Neutrophil (primary cell): ENCODE measurements around the gene TMEM238.
"Not testable (repeated sequence)": the region's sequence is repeated elsewhere in the genome, so short reads cannot be mapped to it uniquely, and the experiment has no call there.

Experiments used
- H3K27ac ChIP-seq: fragments of 200-600 bp; sonication (generic); 2 replicates; pipeline ENCODE4 v1.5.1; 2016; ENCODE audit warnings: mild to moderate bottlenecking, moderate library complexity
- H3K27me3 ChIP-seq: fragments of 200-600 bp; sonication (generic); 2 replicates; pipeline ENCODE4 v1.6.0; 2016; ENCODE audit warnings: mild to moderate bottlenecking
- H3K36me3 ChIP-seq: fragments of 200-600 bp; sonication (generic); 2 replicates; pipeline ENCODE4 v1.5.1; 2017
- H3K4me1 ChIP-seq, 2 experiments: fragments of 200-600 bp in 1 of 2; sonication (generic) in 1 of 2; 1 replicate in 1 of 2; 2 replicates in 1 of 2; pipeline versions ENCODE4 v1.5.1 to v1.6.1; 2013 to 2016; ENCODE audit warnings: low read depth in 1 of 2, low read length in 1 of 2, mild to moderate bottlenecking in 1 of 2, moderate library complexity in 1 of 2; ENCODE audit not compliant: control insufficient read depth in 1 of 2, insufficient read depth in 1 of 2
- H3K4me3 ChIP-seq, 2 experiments: fragments of 200-600 bp in 1 of 2; sonication (generic) in 1 of 2; 1 replicate in 1 of 2; 2 replicates in 1 of 2; pipeline ENCODE4 v1.5.1; 2013 to 2016; ENCODE audit warnings: low read depth in 1 of 2, low read length in 1 of 2, mild to moderate bottlenecking in 1 of 2, moderate library complexity in 1 of 2
- H3K9me3 ChIP-seq: fragments of 200-600 bp; sonication (generic); 2 replicates; pipeline ENCODE4 v1.5.1; 2016
- TF ChIP-seq, protein P1 (sequence below): fragments of 200-600 bp; sonication (generic); IDR thresholded peaks from 2 replicates; pipeline ENCODE4 v1.5.1; 2016; ENCODE audit warnings: antibody characterized with exemption

The TMEM238 gene

DNA sequence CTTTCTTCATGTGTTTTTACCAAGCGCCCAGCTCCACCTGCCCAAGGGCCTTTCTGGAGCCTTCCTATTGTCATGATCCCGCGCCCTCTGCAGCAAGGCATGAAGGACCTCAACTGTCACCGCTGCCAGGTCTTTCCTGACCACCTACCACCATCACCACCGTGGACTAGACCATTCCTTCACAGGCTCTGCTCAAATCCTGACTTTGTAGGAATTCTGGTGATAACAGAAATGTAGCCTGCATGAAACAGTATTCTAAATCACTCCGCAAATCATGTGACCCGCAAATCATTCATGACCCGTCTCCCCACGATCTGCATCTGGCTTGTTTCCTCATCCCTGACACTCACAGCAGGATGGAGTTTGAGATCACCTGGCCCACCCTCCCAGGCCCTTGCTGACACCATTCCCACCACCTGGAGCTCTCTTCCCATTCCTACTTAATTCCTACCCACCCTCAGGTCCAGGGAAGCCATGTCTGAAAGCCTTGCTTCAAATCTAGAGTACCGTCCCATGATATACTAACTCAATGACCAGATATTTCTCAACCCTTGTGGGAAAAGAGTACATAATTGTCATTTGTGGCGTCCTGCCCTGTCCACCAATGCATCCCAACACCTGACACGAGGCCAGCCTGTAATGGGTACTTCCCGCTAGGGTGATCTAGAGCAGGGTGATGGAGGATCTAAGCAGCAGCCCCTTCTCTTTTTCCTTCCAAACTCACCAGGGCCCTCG is 22.2 kb upstream of the TMEM238 start:
- no peaks in the 10 kb centered on the region for H3K9me3 ChIP-seq
- no peaks in the 10 kb centered on the region for H3K27me3 ChIP-seq
- peak overlapping the region; percentile 100 for H3K27ac ChIP-seq
- TF ChIP-seq, protein P1, sequence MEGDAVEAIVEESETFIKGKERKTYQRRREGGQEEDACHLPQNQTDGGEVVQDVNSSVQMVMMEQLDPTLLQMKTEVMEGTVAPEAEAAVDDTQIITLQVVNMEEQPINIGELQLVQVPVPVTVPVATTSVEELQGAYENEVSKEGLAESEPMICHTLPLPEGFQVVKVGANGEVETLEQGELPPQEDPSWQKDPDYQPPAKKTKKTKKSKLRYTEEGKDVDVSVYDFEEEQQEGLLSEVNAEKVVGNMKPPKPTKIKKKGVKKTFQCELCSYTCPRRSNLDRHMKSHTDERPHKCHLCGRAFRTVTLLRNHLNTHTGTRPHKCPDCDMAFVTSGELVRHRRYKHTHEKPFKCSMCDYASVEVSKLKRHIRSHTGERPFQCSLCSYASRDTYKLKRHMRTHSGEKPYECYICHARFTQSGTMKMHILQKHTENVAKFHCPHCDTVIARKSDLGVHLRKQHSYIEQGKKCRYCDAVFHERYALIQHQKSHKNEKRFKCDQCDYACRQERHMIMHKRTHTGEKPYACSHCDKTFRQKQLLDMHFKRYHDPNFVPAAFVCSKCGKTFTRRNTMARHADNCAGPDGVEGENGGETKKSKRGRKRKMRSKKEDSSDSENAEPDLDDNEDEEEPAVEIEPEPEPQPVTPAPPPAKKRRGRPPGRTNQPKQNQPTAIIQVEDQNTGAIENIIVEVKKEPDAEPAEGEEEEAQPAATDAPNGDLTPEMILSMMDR = no peak
- peaks cover 25 to 26% of the 10 kb centered on the region in 2 experiments for H3K4me1 ChIP-seq
- peak overlapping the region; percentile 76 to 89 for H3K4me3 ChIP-seq
- peaks cover 29% of the 10 kb centered on the region for H3K36me3 ChIP-seq

DNA sequence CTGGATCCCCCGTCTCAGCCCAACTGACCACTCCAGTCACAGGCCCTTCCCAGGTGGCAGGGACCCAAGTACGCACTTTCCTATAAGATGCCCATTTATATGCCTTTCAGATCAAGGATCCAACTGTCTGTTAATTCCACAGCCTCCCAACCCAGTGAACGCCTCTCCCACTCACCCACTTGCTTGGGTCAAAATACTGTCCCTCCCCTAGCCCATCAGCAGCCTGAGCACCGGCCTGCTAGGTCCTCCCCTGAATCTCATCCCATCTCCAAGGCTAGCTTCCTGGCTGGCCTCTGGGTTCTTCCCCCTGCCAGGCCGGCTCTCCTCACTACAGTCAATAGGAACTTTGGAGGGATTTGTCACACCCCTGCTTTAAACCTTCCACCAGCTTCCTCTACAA is 21.5 kb upstream of the TMEM238 start:
- TF ChIP-seq, protein P1 = no peak
- peak overlapping the region; percentile 100 for H3K27ac ChIP-seq
- peaks cover 33% of the 10 kb centered on the region for H3K36me3 ChIP-seq
- H3K9me3 ChIP-seq = no peaks in the 10 kb centered on the region
- H3K4me1 ChIP-seq = peaks cover 25 to 26% of the 10 kb centered on the region in 2 experiments
- H3K27me3 ChIP-seq = no peaks in the 10 kb centered on the region
- H3K4me3 ChIP-seq = no peak overlapping the region

DNA sequence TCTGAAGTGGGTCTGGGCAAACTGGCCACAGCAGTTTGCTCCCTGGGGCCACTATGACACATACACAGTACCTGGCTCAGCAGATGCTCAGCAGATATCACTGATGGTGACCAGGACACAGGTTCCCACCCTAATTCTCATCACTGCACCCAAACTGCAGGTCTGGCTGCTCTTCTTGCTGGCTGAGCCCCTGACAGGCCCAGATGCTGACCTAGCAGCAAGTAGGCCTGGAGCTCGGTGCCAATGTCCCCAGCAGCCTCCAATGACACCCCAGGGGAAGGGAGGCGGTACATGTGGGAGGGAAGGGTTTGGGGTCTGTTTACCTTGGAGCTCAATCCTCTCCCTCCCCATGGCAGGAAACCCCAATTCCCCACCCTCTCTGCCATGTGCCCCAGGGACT is 18.4 kb upstream of the TMEM238 start:
- no peak overlapping the region for H3K4me3 ChIP-seq
- H3K4me1 ChIP-seq = peaks cover 41 to 44% of the 10 kb centered on the region in 2 experiments
- TF ChIP-seq, protein P1 = no peak
- H3K9me3 ChIP-seq = no peaks in the 10 kb centered on the region
- H3K27ac ChIP-seq = no peak overlapping the region
- no peaks in the 10 kb centered on the region for H3K27me3 ChIP-seq
- peaks cover 38% of the 10 kb centered on the region for H3K36me3 ChIP-seq

DNA sequence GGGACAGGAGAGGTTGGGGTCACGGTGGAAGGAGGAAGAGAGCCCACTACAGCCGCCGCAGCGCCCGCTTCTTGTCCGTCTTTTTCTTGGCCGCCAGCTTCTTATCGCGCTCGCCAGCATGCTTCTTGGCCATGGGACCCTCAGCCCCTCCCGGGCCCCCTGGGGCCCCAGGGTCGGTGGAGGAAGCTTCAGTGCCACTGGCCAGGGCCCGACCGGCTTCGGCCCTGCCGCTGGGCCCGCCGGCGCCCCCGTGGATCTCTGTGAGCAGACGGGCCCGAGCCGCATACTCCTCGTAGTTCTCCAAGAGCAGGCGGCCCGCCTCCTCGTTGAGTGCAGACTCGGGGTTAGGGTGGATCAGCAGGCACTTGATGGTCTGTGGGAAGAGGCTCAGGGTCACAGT is 17.3 kb upstream of the TMEM238 start:
- Histone ChIP-seq H3K4me1 (peaks cover 32 to 34% of the 10 kb centered on the region in 2 experiments), H3K36me3 (peaks cover 38% of the 10 kb centered on the region)
- not testable (repeated sequence) for H3K4me3 ChIP-seq, H3K27me3 ChIP-seq, H3K9me3 ChIP-seq, H3K27ac ChIP-seq

DNA sequence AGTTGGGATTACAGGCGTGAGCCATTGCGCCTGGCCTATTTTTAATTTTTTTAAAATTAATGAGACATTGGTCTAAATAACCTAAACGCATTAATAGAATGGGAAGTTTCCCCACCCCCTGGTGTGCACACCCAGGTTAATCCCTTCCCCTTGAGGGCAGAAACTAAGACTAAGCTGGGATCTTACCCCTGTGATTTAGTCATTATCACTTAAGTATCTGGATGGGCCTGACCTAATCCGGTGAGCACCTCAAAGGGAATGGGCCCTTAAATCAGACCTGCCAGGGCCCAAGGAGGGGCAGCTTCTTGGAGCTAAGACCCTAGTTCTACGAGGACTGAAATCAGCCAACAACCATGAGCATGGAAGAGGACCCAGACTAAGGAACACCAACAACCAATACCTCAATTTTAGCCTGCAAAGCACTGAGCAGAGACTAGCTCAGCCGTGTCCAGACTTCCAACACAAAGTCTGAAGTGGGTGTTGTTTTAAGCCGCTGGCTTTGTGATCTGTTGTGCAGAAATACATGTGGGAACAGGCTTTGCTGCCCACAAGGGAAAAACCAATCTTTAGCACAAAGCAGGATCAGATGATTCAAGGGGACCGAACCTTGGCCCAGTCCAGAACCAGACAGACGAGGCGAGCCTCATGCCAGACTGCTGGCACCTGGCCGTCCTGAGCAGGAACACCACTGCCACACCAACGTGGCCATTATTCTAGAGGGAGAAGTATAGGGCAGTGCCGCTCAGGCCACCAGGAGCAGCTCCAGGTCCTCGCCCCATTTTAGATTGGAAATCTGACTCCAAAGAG is 16.4 kb upstream of the TMEM238 start:
- H3K36me3 ChIP-seq = peaks cover 38% of the 10 kb centered on the region

More for the DNA sequence above, 16.4 kb upstream of the TMEM238 start:
- Histone ChIP-seq H3K27ac (no peak overlapping the region), H3K4me1 (peaks cover 23 to 25% of the 10 kb centered on the region in 2 experiments), H3K9me3 (no peaks in the 10 kb centered on the region), H3K4me3 (no peak overlapping the region), H3K27me3 (no peaks in the 10 kb centered on the region)
- TF ChIP-seq, protein P1 = no peak
